ENCODE measurements around the gene GUCY1A2. TPM values are rescaled to one million over a fixed set of nuclear protein-coding genes. Genes with fewer than 3 reads are reported as not detected.
A peak's percentile ranks its signal among the peaks of the same experiment; 100 is the strongest.

The GUCY1A2 gene
- total RNA-seq, 1 experiment from 2014 or later = not detected

DNA sequence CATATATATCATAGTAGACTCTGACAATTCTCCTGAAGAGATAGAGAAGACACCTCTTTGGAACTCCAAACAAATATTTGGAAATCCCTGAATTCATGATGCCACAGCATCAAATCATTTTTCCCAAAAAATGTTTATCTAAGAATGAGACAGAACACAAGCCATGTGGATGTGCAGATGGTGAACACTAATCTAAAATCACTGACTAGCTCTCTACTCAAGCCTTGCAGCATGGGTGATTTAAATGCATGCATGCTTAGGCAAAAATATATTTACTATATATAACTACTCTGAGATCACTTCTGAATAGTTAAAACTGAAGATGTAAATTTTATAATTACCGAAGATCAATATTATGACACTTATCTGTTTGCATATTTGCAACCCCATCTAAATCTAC, 289.9 kb downstream of the GUCY1A2 start:
- intact Hi-C loops (cut with micrococcal nuclease) = loop anchor here (2.0 to 10.0 kb wide), 3 partner anchors 308 to 426 kb away; no protein-coding TSS in a partner anchor
- POLR2A ChIA-PET (ENCODE audit: unreplicated experiment) = no interaction called here
- H3K79me2 ChIP-seq (ENCODE audit: low read length) = no peaks in the 10 kb centered on the region
- H3K9me2 ChIP-seq (replicated peaks; ENCODE audit: low read length) = no peaks in the 10 kb centered on the region
- no peaks in the 10 kb centered on the region for H3K4me1 ChIP-seq (ENCODE audit: insufficient read depth, low read length)
- H3K9me3 ChIP-seq (ENCODE audit: low read length) = no peaks in the 10 kb centered on the region
- DNase-seq = no peak
- peak; percentile 33 for ATAC-seq
- H3K27ac ChIP-seq (ENCODE audit: low read length) = no peak overlapping the region
- TF ChIP-seq EZH2 (IDR thresholded peaks at IDR 0.05; ENCODE audit: low read length, unreplicated experiment) (no peak), EZH2phosphoT487 (IDR thresholded peaks at IDR 0.05; ENCODE audit: borderline replicate concordance, low read length) (no peak), CTCF (conservative IDR thresholded peaks at IDR 0.05; ENCODE audit: low read depth, low read length) (no peak)
- CTCF ChIA-PET = no interaction called here
- no peaks in the 10 kb centered on the region for H3F3A ChIP-seq (ENCODE audit: low read length, unreplicated experiment)
- H3K9ac ChIP-seq (ENCODE audit: low read length) = no peak overlapping the region
- no peak overlapping the region for H3K4me2 ChIP-seq (ENCODE audit: low read length)
- BruUV-seq (replicated peaks) = no TSS peak
- H3K4me3 ChIP-seq (ENCODE audit: low read length) = no peak overlapping the region
- H4K20me1 ChIP-seq (ENCODE audit: low read length) = no peaks in the 10 kb centered on the region
- no peaks in the 10 kb centered on the region for H3K27me3 ChIP-seq (ENCODE audit: low read length)
- H2AFZ ChIP-seq (ENCODE audit: low read length) = no peak overlapping the region
- no peaks in the 10 kb centered on the region for H3K36me3 ChIP-seq (ENCODE audit: low read depth, low read length)

GRCh38 chr11:106727256-106727655, 291.0 kb downstream of the GUCY1A2 start:
- H3K4me1 ChIP-seq (ENCODE audit: insufficient read depth, low read length) = no peaks in the 10 kb centered on the region
- H3K4me2 ChIP-seq (ENCODE audit: low read length) = no peak overlapping the region
- H3K27me3 ChIP-seq (ENCODE audit: low read length) = no peaks in the 10 kb centered on the region
- ChIA-PET CTCF (no interaction called here), POLR2A (ENCODE audit: unreplicated experiment) (no interaction called here)
- H3K27ac ChIP-seq (ENCODE audit: low read length) = no peak overlapping the region
- DNase-seq (no peak), ATAC-seq (no peak)
- H4K20me1 ChIP-seq (ENCODE audit: low read length) = no peaks in the 10 kb centered on the region
- no TSS peak for BruUV-seq (replicated peaks)
- no peak overlapping the region for H3K4me3 ChIP-seq (ENCODE audit: low read length)
- H3F3A ChIP-seq (ENCODE audit: low read length, unreplicated experiment) = no peaks in the 10 kb centered on the region
- no peaks in the 10 kb centered on the region for H3K9me3 ChIP-seq (ENCODE audit: low read length)
- TF ChIP-seq CTCF (conservative IDR thresholded peaks at IDR 0.05; ENCODE audit: low read depth, low read length) (no peak), EZH2phosphoT487 (IDR thresholded peaks at IDR 0.05; ENCODE audit: borderline replicate concordance, low read length) (no peak), EZH2 (IDR thresholded peaks at IDR 0.05; ENCODE audit: low read length, unreplicated experiment) (no peak)
- H3K36me3 ChIP-seq (ENCODE audit: low read depth, low read length) = no peaks in the 10 kb centered on the region
- H3K9ac ChIP-seq (ENCODE audit: low read length) = no peak overlapping the region
- H3K9me2 ChIP-seq (replicated peaks; ENCODE audit: low read length) = no peaks in the 10 kb centered on the region
- intact Hi-C loops (cut with micrococcal nuclease) = loop anchor here (10.0 kb wide), 2 partner anchors 398 to 428 kb away; no protein-coding TSS in a partner anchor
- no peaks in the 10 kb centered on the region for H3K79me2 ChIP-seq (ENCODE audit: low read length)
- no peak overlapping the region for H2AFZ ChIP-seq (ENCODE audit: low read length)

DNA sequence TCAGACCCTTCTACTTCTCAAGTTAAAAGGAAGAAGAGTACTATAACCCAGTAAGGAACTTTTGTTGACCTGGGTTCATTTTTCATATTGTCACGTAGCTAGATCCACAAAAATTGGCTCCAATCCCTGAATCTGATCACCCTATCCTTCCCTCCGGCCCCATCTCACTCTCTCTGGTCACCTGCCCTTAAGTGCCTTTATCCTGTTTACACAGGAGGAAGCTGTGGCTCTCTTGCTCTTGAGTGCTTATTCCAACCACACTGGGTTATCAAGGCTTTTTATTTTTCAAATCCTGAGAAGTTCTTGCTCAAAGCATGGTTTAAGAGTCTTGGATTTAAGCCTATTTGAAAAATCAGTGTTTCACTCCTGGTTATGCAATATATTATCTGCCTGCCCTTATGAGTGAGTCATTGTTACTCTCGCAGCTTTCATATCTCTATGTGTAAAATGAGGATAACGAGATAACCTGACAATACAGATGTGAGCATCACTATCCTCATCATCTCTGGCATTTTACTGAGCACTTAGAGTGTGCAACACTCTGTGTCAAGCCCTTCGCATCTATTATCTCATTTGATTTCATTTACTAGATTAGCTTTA, 293.9 kb downstream of the GUCY1A2 start:
- ChIA-PET POLR2A (ENCODE audit: unreplicated experiment) (no interaction called here), CTCF (interaction anchor here (0.6 kb wide), 1 partner anchor 680 kb away, joined by 3 read pairs; no protein-coding TSS in a partner anchor)
- H3K4me1 ChIP-seq (ENCODE audit: insufficient read depth, low read length) = no peaks in the 10 kb centered on the region
- DNase-seq = no peak
- TF ChIP-seq CTCF (conservative IDR thresholded peaks at IDR 0.05; ENCODE audit: low read depth, low read length) (no peak), EZH2 (IDR thresholded peaks at IDR 0.05; ENCODE audit: low read length, unreplicated experiment) (no peak), EZH2phosphoT487 (IDR thresholded peaks at IDR 0.05; ENCODE audit: borderline replicate concordance, low read length) (no peak)
- H3K27ac ChIP-seq (ENCODE audit: low read length) = no peak overlapping the region
- H4K20me1 ChIP-seq (ENCODE audit: low read length) = no peaks in the 10 kb centered on the region
- H3K36me3 ChIP-seq (ENCODE audit: low read depth, low read length) = no peaks in the 10 kb centered on the region
- no peak overlapping the region for H3K4me2 ChIP-seq (ENCODE audit: low read length)
- no TSS peak for BruUV-seq (replicated peaks)
- intact Hi-C loops (cut with micrococcal nuclease) = loop anchor here (5.0 to 10.0 kb wide), 4 partner anchors 293 to 823 kb away; partner anchors contain the start of gene GUCY1A2
- no peaks in the 10 kb centered on the region for H3K9me3 ChIP-seq (ENCODE audit: low read length)
- H3F3A ChIP-seq (ENCODE audit: low read length, unreplicated experiment) = no peaks in the 10 kb centered on the region
- no peaks in the 10 kb centered on the region for H3K9me2 ChIP-seq (replicated peaks; ENCODE audit: low read length)
- H2AFZ ChIP-seq (ENCODE audit: low read length) = no peak overlapping the region
- no peak overlapping the region for H3K4me3 ChIP-seq (ENCODE audit: low read length)
- no peak overlapping the region for H3K9ac ChIP-seq (ENCODE audit: low read length)
- H3K79me2 ChIP-seq (ENCODE audit: low read length) = no peaks in the 10 kb centered on the region
- no peaks in the 10 kb centered on the region for H3K27me3 ChIP-seq (ENCODE audit: low read length)
- no peak for ATAC-seq
